Hypothalamus (tissue), 51 donors: ENCODE data around the gene PEX12.
"Not testable (repeated sequence)": the region's sequence is repeated elsewhere in the genome, so short reads cannot be mapped to it uniquely, and the experiment has no call there.

ENCODE experiments used
- DNase-seq, 51 donors: peaks; one replicate each; lab custom pipeline; 2025; lab: John Stamatoyannopoulos, UW

Gene PEX12

GRCh38 chr17:35578197-35578928 is at the start of gene PEX12:
Gene PEX12, minus strand, starts transcription at chr17:35578571. Its CDS starts 550 bp downstream, at chr17:35578021.
- peak; percentile 27 to 97 (median 88) for DNase-seq

GRCh38 chr17:35627417-35627816 is 49.0 kb upstream of the PEX12 start:
- DNase-seq, result no peak

- no peak for DNase-seq
Measured at GRCh38 chr17:35621768-35622167, 43.4 kb upstream of the PEX12 start.

DNA sequence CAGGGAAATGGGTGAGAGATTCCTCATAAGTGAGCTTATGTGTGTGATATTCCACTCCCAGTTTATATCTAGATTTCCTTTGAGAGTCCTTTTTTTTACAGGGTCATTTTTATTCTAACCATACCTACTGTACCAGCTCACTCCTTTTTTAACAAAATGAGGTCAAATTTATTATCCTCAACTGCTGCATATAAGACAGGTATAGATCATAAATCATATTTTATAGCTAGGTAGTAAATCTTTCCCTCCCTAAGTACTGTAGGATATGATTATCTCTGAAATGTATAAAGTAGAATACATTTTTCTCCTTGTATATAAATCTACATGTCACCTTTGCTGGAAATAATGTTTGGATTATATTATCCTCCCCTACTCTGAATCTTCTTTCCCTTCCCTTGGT is 40.3 kb upstream of the PEX12 start:
- DNase-seq, result no peak

DNA sequence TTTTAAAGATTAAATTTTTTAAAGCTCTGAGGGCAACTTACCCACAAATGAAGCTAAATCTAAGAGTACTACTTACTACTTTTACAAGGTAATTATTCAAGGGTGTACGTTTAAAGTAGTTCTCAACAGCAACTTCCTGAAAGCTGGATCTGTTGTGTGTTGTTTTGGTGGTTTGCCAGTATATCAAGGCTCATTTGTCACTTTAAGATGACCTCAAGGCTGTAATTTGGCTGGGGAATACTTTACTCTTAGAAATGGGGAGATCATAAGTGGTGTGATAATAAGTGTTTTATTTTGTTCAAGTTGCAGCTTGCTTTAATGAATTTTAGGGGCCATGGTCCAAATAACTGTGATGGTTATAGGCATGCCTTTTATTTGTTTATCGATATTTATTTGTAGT is 39.1 kb upstream of the PEX12 start:
- DNase-seq, result no peak

DNA sequence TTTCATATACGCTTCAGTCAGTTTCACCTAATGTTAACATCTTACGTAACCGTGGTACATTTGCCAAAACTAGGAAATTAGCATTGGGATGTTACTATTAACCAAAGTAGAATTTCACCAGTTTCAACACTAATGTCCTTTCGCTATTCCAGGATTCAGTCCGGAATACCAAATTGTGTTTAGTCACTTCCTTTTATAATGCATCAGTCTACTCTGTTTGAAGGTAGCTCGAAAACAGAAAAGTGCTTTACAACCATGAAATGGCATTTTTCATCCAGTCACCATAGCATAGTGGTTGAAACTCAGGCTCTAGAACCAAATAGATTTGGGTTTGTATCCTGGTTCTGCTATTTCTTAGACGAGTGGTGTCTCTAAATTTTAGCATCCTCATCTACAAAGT is 38.2 kb upstream of the PEX12 start:
- no peak for DNase-seq

DNA sequence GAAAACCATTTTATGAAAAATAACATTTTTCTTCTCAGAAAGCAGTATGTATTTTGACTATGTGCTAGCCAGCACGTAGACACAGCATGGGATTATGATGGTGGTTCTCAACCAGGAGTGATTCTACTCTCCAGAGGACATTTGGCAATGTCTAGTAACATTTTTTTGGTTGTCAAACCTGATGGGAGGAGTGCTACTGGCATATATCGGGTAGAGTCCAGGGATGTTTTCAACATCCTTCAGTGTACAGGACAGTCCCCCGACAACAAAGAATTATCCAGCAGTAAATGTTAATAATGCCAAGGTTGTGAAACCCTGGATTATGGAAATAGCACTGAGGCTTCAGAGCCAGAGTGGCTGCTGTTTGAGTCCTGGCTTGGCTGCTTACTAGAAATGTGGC is 36.4 kb upstream of the PEX12 start:
- no peak for DNase-seq

GRCh38 chr17:35612924-35613521 is 34.7 kb upstream of the PEX12 start:
- peak in 17 of 51 donors; percentile 1 to 57 (median 16) for DNase-seq

DNA sequence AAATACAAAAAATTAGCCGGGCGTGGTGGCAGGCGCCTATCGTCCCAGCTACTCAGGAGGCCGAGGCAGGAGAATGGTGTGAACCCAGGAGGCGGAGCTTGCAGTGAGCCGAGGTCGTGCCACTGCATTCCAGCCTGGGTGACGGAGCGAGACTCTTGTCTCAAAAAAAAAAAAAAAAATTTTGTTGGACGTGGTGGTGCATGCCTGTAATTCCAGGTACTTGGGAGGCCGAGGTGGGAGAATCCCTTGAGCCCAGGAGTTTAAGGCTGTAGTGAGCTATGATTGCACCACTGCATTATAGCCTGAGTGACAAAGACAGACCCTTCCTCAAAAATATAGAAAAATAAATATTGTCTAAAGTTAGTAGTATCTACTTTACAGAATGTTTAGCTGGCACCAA is 32.4 kb upstream of the PEX12 start:
- not testable (repeated sequence) for DNase-seq

GRCh38 chr17:35609831-35610230 is 31.5 kb upstream of the PEX12 start:
- no peak for DNase-seq

DNA sequence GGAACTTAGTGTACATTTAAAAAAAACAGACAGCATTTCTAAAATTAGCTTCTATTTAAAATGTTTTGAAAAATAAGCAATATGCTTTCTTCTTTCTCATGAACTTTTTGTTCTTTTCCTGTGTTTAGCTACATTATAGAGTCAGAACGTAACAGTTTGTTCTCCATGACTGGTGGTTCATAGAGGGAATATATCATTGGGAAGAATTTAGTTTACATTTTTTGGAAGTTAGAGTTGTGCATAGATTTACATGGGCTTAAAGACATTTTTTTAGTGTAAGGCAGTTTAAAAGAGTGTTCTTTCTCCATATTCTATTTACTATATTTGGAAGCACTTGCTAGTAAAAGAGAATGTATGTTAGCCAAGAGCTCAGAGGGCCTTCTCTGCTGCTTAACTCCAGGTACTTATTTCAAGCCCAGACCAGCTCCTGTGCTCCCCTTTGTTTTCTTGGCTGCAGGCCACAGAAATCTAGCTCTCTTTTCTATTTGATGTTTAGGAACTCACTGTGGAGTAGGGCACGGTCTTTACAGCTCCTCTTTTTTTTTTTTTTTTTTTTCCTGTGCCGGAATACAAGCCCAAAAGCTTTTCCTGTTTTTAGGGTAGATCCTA is 29.0 kb upstream of the PEX12 start:
- DNase-seq, result no peak

DNA sequence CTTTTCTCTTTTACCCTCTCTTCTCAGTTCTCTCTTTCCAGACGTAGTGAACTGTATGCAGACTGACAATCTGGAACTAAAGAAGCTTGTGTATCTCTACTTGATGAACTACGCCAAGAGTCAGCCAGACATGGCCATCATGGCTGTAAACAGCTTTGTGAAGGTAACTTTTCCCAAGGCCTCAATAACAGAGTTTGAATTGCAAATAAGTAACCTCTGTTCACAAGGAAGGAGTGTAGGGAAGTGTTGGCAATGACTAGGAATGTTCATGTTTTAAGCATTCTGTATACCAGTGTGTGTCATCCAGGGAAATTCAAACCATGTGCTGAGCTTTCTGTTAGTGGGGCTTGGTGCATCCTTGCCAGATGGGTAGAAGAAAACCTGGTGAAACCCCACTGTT is 27.3 kb upstream of the PEX12 start:
- no peak for DNase-seq

DNA sequence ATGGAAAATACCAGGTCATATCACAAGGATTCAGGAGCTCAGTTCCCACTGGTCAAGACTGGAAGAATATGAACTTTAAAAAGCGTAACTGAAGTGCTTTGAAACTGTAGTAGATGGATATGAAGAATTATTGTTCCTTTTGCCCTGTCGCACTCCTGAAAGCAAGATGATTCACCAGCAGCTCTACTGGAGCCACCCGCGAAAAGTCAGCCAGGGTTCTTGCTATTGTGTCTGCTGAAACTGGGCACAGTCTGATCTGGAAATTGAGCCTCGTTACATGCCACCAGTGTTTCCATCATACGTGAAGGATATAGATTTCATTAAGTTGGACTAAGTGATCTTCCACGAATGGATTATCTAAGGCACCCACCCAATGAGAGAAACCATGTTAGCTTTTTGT is 25.3 kb upstream of the PEX12 start:
- peak in 1 of 51 donors; percentile 6 for DNase-seq

DNA sequence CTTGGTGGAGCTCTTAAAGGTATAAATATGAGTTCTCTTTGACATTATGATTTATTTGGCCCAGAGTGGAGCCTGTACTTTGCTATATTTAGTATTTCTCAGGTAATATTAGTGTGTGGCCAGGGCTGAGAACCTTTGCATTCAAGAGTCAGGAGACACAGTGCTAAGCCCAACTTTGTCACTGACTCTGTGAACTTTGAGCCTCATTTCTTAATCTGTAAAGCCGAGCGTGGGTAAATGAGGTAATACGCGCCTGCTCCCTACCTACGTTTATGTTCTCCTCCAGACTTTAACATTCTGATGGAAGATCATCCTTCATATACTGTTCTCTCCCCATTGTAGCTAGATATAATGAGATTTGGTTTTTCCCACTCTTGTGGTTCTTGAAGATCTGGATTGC is 19.2 kb upstream of the PEX12 start:
- no peak for DNase-seq

- DNase-seq, result no peak
Measured at GRCh38 chr17:35596530-35597233, 18.3 kb upstream of the PEX12 start.

GRCh38 chr17:35596072-35596471 is 17.7 kb upstream of the PEX12 start:
- no peak for DNase-seq

- DNase-seq, result no peak
Measured at GRCh38 chr17:35588196-35588920, 10.0 kb upstream of the PEX12 start.

DNA sequence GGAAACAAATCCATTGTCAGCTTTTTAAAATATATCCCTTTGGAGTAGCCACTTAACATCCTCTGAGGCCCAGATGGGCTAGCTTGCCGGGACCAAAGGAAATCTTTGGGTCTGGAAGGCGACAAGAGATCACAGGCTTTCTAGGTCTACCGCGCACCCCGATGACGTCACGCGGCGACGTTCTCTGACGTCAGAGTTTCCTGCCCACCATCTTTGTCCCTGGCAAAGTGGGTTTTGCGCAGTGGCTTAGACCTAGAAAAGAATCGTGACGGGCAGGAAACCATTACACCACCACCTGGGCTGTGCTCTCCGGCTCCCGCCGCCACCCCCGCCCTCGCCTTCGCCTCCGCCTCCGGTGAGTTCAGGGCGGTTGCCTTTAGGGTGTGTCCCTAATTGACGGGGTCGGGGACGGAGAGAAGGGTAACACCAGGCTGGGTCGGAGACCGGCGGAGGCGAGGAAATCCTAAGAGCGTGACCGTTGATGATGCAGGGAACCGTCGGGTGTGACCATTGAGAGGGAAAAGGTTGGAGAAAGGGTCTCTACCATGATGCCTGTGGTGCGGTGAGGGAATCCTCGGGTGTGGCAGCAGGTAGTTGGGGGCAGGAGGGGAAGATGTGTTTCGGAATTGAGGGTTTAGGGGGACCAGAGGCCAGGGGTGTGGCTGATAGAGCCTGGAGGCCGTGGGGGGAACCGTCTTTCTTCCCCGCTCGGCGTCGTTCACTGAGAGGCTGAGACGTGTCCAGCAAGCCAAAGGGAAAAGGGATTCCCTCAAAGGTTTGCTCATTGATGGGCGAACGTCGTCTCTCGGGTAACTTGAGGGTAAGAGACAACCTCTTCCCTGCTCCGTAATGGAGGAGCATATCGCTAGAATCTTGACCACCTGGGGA is 8.9 kb upstream of the PEX12 start, which contains the start of gene AP2B1:
AP2B1 (plus strand) TSS at position 249 of the 888 bp plus-strand sequence. CDS start 6,709 bp downstream, outside the sequence.
- DNase-seq, result peak; percentile 47 to 93 (median 79)

DNA sequence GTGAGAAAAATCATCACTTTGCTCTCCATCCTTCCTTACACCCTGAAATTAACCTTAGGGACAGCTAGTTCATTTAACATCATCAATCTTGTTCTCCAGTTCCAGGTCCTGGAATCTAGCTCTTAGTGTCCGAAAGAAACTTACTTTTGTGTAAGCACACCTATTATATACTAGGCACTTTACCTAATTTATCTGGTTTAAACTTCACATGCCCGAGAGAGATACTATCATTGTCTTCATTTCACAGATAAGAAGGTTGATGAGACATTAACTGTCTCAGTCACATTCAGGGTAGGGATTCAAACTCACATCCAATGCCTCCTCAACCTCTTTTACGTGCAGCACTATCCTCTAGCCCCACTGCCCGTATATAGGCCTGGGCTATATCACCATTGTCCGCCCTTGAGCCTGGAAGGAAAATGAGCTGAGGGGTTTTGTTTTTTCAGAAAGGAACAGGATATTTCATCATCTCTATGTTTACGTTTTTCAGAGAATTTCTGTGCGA is 8.2 kb upstream of the PEX12 start:
- DNase-seq, result peak in 1 of 51 donors; percentile 33
